Adrenal gland (tissue), 12 donors: ENCODE measurements around the gene ZFTA. TPM values are rescaled to one million over a fixed set of nuclear protein-coding genes. Genes with fewer than 3 reads are reported as not detected.

Source experiments
- DNase-seq, 7 donors: peaks; one replicate each; pipeline ENCODE4 v3.0.0-alpha.2; 2019 to 2020
- H3K27ac ChIP-seq, 5 donors: fragments of 200-600 bp; sonication (generic) in 4 of 5; 1 replicate in 3 of 5; 2 replicates in 2 of 5; pipeline versions ENCODE4 v1.5.1 to v1.8.0; 2016 to 2020; ENCODE audit warnings: mild to moderate bottlenecking in 1 of 5
- H3K27me3 ChIP-seq: fragments of 200-600 bp; 2 replicates; pipeline ENCODE4 v1.8.0; 2021
- H3K36me3 ChIP-seq, 2 donors: fragments of 200-600 bp; replicated peaks in 1 of 2; 1 replicate in 1 of 2; 2 replicates in 1 of 2; pipeline versions ENCODE4 v1.5.1 to v1.8.0; 2018 to 2022
- H3K4me1 ChIP-seq, 2 donors: fragments of 200-600 bp; replicated peaks in 1 of 2; 1 replicate in 1 of 2; 2 replicates in 1 of 2; pipeline versions ENCODE4 v1.5.1 to v1.8.0; 2018 to 2021
- H3K4me3 ChIP-seq, 4 donors: fragments of 200-600 bp; sonication (generic) in 3 of 4; one replicate each; pipeline ENCODE4 v1.5.1; 2016 to 2018
- H3K9me3 ChIP-seq, 3 donors: fragments of 200-600 bp; sonication (generic) in 1 of 3; replicated peaks in 1 of 3; 1 replicate in 2 of 3; 2 replicates in 1 of 3; pipeline versions ENCODE4 v1.5.1 to v1.8.0; 2016 to 2021
- POLR2A ChIP-seq, 2 donors: fragments of 450-650 bp; IDR thresholded peaks; one replicate each; pipeline ENCODE4 v1.6.1; 2017; ENCODE audit warnings: antibody characterized with exemption in 2 of 2, mild to moderate bottlenecking in 2 of 2, moderate library complexity in 1 of 2
- WGBS, 4 donors: extraction: QIAGEN DNeasy Blood & Tissue Kit in 2 of 4; methylation state at CpG; one replicate each; pipeline versions ENCODE4 v1.1.5 to v1.1.7; 2013 to 2017; 5-methylcytosine and 5-hydroxymethylcytosine counted together
- intact Hi-C, 2 donors: fragments of 100-400 bp; cut with DNase I; formaldehyde crosslinking; loops; one replicate each; pipeline versions ENCODE4 v1.14.1 to v1.15.0; 2022 to 2023
- polyA plus RNA-seq, 3 donors: library from polyadenylated mRNA; stranded (reverse); fragments of 200-250 nt in 2 of 3; fragments of 350-450 nt in 1 of 3; fragmentation: Illumina TruSeq in 1 of 3; extraction: RNeasy Lipid Tissue Mini Kit (QIAGEN cat#74804) in 1 of 3; gene quantifications; one replicate each; pipeline ENCODE4 v1.2.3, GENCODE V29; 2013 to 2014
- small RNA-seq, 2 donors: library from RNA; depleted of rRNA; stranded (forward); fragments of <200 nt; gene quantifications; one replicate each; pipeline ENCODE3, GENCODE V24; 2016
- total RNA-seq, 9 donors: library from RNA; depleted of rRNA in 4 of 9; stranded (reverse); fragments of >200 nt in 4 of 9; fragments of 120-200 nt in 1 of 9; fragmentation: NEBNext Ultra II Directional in 1 of 9; extraction: Animal tissue kit (Norgen Biotek cat#: 25700) in 1 of 9; gene quantifications; one replicate each; pipeline versions ENCODE4 v1.1.0 to v1.2.4, GENCODE V29; 2013 to 2023
- TF ChIP-seq, protein P1 (sequence below), 6 experiments: fragments of 450-650 bp in 4 of 6; fragments of 200-600 bp in 2 of 6; sonication (generic) in 1 of 6; IDR thresholded peaks; 1 replicate in 5 of 6; 2 replicates in 1 of 6; pipeline versions ENCODE4 v1.5.1 to v1.8.0; 2016 to 2021; ENCODE audit warnings: antibody characterized with exemption in 6 of 6, mild to moderate bottlenecking in 2 of 6, moderate library complexity in 1 of 6
- donor health status: healthy with polysubstance abuse.
- donor health status: Bipolar disorder and iron deficiency.
- donor health status: DM: yes; HTN: yes; CAD: no.
- donor health status: DM: no; HTN: no; CAD: no.
- donor health status: DM: no; HTN: no; CAD: no.
- donor health status: DM: yes; HTN: yes; CAD: no.

The ZFTA gene
- total and polyA plus RNA-seq, 12 donors, result 3.6 to 20.2 (median 14.7) TPM

GRCh38 chr11:63719987-63720386 lies 48.6 kb downstream of the ZFTA start:
- Histone ChIP-seq H3K4me3 (no peak overlapping the region), H3K4me1 (no peaks in the 10 kb centered on the region), H3K27ac (no peak overlapping the region), H3K9me3 (no peaks in the 10 kb centered on the region), H3K27me3 (no peaks in the 10 kb centered on the region), H3K36me3 (no peaks in the 10 kb centered on the region)
- intact Hi-C loops, result no loop called here
- TF ChIP-seq, protein P1, sequence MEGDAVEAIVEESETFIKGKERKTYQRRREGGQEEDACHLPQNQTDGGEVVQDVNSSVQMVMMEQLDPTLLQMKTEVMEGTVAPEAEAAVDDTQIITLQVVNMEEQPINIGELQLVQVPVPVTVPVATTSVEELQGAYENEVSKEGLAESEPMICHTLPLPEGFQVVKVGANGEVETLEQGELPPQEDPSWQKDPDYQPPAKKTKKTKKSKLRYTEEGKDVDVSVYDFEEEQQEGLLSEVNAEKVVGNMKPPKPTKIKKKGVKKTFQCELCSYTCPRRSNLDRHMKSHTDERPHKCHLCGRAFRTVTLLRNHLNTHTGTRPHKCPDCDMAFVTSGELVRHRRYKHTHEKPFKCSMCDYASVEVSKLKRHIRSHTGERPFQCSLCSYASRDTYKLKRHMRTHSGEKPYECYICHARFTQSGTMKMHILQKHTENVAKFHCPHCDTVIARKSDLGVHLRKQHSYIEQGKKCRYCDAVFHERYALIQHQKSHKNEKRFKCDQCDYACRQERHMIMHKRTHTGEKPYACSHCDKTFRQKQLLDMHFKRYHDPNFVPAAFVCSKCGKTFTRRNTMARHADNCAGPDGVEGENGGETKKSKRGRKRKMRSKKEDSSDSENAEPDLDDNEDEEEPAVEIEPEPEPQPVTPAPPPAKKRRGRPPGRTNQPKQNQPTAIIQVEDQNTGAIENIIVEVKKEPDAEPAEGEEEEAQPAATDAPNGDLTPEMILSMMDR (IDR thresholded peaks at IDR 0.05), result no peak
- no peak for TF ChIP-seq POLR2A (IDR thresholded peaks at IDR 0.05)
- no peak for DNase-seq
- 76 to 83% (median 80%) methylated on average over 2 of the region's 2 CpGs for WGBS, 4 donors

DNA sequence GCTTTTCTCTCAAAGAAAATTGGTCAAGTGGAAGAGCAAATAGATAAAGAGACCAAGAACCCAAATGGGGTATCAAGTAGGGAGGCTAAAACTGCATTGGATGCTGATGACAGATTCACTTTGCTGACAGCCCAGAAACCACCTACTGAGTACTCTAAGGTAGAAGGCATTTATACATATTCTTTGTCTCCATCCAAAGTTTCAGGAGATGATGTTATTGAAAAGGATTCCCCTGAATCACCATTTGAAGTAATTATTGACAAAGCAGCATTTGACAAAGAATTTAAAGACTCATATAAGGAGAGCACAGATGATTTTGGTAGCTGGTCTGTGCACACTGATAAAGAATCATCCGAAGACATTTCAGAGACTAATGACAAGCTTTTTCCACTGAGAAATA lies 49.6 kb downstream of the ZFTA start:
- 89 to 100% (median 90%) methylated on average over 1 of the region's 1 CpG for WGBS, 4 donors
- Histone ChIP-seq H3K9me3 (no peaks in the 10 kb centered on the region), H3K4me3 (no peak overlapping the region), H3K36me3 (no peaks in the 10 kb centered on the region), H3K4me1 (no peaks in the 10 kb centered on the region), H3K27me3 (no peaks in the 10 kb centered on the region), H3K27ac (no peak overlapping the region)
- intact Hi-C loops, result no loop called here
- DNase-seq, result no peak
- TF ChIP-seq, protein P1 (IDR thresholded peaks at IDR 0.05), result no peak
- no peak for TF ChIP-seq POLR2A (IDR thresholded peaks at IDR 0.05)

Small RNA genes lying within 50 kb of the gene (small RNA-seq; reads per million reads assigned to genes)
- gene RN7SL596P, result 0 reads per million in 2 donors

Other genes starting within 250 kb of the ZFTA start
- gene PLAAT4, start 232.0 kb downstream of the ZFTA start, total RNA-seq, result 10 to 100 TPM in 8 of 9 donors, 1 to 10 TPM in 1; 3.7 to 49.5 (median 25.3) TPM
- 10 to 100 TPM; 12.4 to 38.0 (median 30.0) TPM for gene PLAAT4, start 232.0 kb downstream of the ZFTA start, polyA plus RNA-seq
- under 1 TPM in 1 of 9 donors, not detected in 8; 0.17 TPM for gene PLAAT2, start 205.4 kb downstream of the ZFTA start, total RNA-seq
- gene PLAAT2, start 205.4 kb downstream of the ZFTA start, polyA plus RNA-seq, result under 1 TPM in 1 of 3 donors, not detected in 2; 0.30 TPM
- 10 to 100 TPM; 31.8 to 79.7 (median 59.2) TPM for gene PLAAT3, start 154.3 kb downstream of the ZFTA start, total RNA-seq
- gene PLAAT3, start 154.3 kb downstream of the ZFTA start, polyA plus RNA-seq, result 100 to 1,000 TPM in 1 of 3 donors, 10 to 100 TPM in 2; 34.8 to 138 (median 41.1) TPM
- 100 to 1,000 TPM in 1 of 9 donors, 10 to 100 TPM in 8; 27.5 to 110 (median 70.3) TPM for gene ATL3, start 97.4 kb downstream of the ZFTA start, total RNA-seq
- 10 to 100 TPM; 12.3 to 33.6 (median 13.3) TPM for gene ATL3, start 97.4 kb downstream of the ZFTA start, polyA plus RNA-seq
- 100 to 1,000 TPM in 4 of 9 donors, 10 to 100 TPM in 5; 44.8 to 174 (median 95.6) TPM for gene RTN3, start 87.3 kb downstream of the ZFTA start, total RNA-seq
- 100 to 1,000 TPM in 1 of 3 donors, 10 to 100 TPM in 2; 42.5 to 117 (median 83.2) TPM for gene RTN3, start 87.3 kb downstream of the ZFTA start, polyA plus RNA-seq
- 10 to 100 TPM in 8 of 9 donors, 1 to 10 TPM in 1; 9.3 to 18.1 (median 11.0) TPM for gene SPINDOC, start 44.7 kb upstream of the ZFTA start, total RNA-seq
- gene SPINDOC, start 44.7 kb upstream of the ZFTA start, polyA plus RNA-seq, result 10 to 100 TPM in 1 of 3 donors, 1 to 10 TPM in 2; 4.5 to 19.2 (median 9.8) TPM
- gene MARK2, start 70.3 kb upstream of the ZFTA start, total RNA-seq, result 10 to 100 TPM in 8 of 9 donors, 1 to 10 TPM in 1; 9.7 to 39.7 (median 35.8) TPM
- gene MARK2, start 70.3 kb upstream of the ZFTA start, polyA plus RNA-seq, result 10 to 100 TPM in 2 of 3 donors, 1 to 10 TPM in 1; 7.3 to 24.4 (median 15.2) TPM
- gene RCOR2, start 148.4 kb upstream of the ZFTA start, total RNA-seq, result 1 to 10 TPM in 6 of 9 donors, under 1 TPM in 1, not detected in 2; 0.52 to 1.8 (median 1.2) TPM
- 1 to 10 TPM in 1 of 3 donors, under 1 TPM in 2; 0.33 to 4.5 (median 0.64) TPM for gene RCOR2, start 148.4 kb upstream of the ZFTA start, polyA plus RNA-seq
- 10 to 100 TPM; 11.6 to 61.3 (median 19.7) TPM for gene NAA40, start 170.2 kb upstream of the ZFTA start, total RNA-seq
- gene NAA40, start 170.2 kb upstream of the ZFTA start, polyA plus RNA-seq, result 10 to 100 TPM; 13.0 to 37.0 (median 29.7) TPM
- 100 to 1,000 TPM; 390 to 690 (median 446) TPM for gene COX8A, start 205.8 kb upstream of the ZFTA start, total RNA-seq
- 100 to 1,000 TPM; 279 to 810 (median 358) TPM for gene COX8A, start 205.8 kb upstream of the ZFTA start, polyA plus RNA-seq
- 10 to 100 TPM; 41.4 to 93.7 (median 66.8) TPM for gene OTUB1, start 217.7 kb upstream of the ZFTA start, total RNA-seq
- gene OTUB1, start 217.7 kb upstream of the ZFTA start, polyA plus RNA-seq, result 10 to 100 TPM; 59.7 to 70.6 (median 60.5) TPM